Measurements from ENCODE around the gene TMEM59L. TPM values are rescaled to one million over a fixed set of nuclear protein-coding genes. Genes with fewer than 3 reads are reported as not detected.
A peak's percentile ranks its signal among the peaks of the same experiment; 100 is the strongest.

TMEM59L gene
- total and polyA plus RNA-seq, 9 of the 15 experiments (the other 6 are each of a cell fraction or from before 2014, with no cell fraction given) = 0.37 TPM; not detected in 8

GRCh38 chr19:18588611-18589379 is 23.9 kb upstream of the TMEM59L start, which contains the start of gene REX1BD (continued):
- TF ChIP-seq TGIF2 (CRISPR knock-in tag; IDR thresholded peaks at IDR 0.05) = no peak; the same call in 1 of the 2 replicates
- TF ChIP-seq NCOA1 (IDR thresholded peaks at IDR 0.05; ENCODE audit: low read depth) = no peak
- peak; percentile 74 for TF ChIP-seq DIDO1 (tag; IDR thresholded peaks at IDR 0.05; ENCODE audit: low read depth)
- TF ChIP-seq ELK1 (CRISPR knock-in tag; IDR thresholded peaks at IDR 0.05) = no peak
- no peak for TF ChIP-seq MECOM (CRISPR knock-in tag; IDR thresholded peaks at IDR 0.05)
- no peak for TF ChIP-seq HDAC2 (IDR thresholded peaks at IDR 0.05)
- no peak for TF ChIP-seq HNRNPUL1 (IDR thresholded peaks at IDR 0.05; ENCODE audit: low read length)
- TF ChIP-seq ZNF561 (CRISPR knock-in tag; conservative IDR thresholded peaks at IDR 0.05) = no peak
- peak; percentile 89 for TF ChIP-seq CTBP1 (IDR thresholded peaks at IDR 0.05; ENCODE audit: borderline replicate concordance)
- TF ChIP-seq LARP7 (IDR thresholded peaks at IDR 0.05) = no peak
- no peak for TF ChIP-seq ELF4 (CRISPR knock-in tag; IDR thresholded peaks at IDR 0.05)
- peak; percentile 47; the same call in 1 of the 2 replicates for TF ChIP-seq CREB1 (IDR thresholded peaks at IDR 0.05)
- TF ChIP-seq CREB1 (CRISPR knock-in tag; IDR thresholded peaks at IDR 0.05) = peak; percentile 78
- peak; percentile 79 for TF ChIP-seq ELF2 (CRISPR knock-in tag; IDR thresholded peaks at IDR 0.05)
- TF ChIP-seq PHB2 (IDR thresholded peaks at IDR 0.05; ENCODE audit: low read depth) = no peak
- peak; percentile 52 for TF ChIP-seq JUND (IDR thresholded peaks at IDR 0.05; ENCODE audit: borderline replicate concordance, low read depth, low read length)
- TF ChIP-seq JUND (tag; IDR thresholded peaks at IDR 0.05; ENCODE audit: borderline replicate concordance, low read depth, low read length) = no peak
- no peak for TF ChIP-seq ZC3H11A (IDR thresholded peaks at IDR 0.05; ENCODE audit: low read depth, low read length)
- peak; percentile 95 for TF ChIP-seq EGR1 (conservative IDR thresholded peaks at IDR 0.05)
- TF ChIP-seq NR1H2 (CRISPR knock-in tag; IDR thresholded peaks at IDR 0.05) = peak; percentile 51; the same call in 1 of the 2 replicates
- TF ChIP-seq POLR3A (IDR thresholded peaks at IDR 0.05; ENCODE audit: borderline replicate concordance, extremely low read depth, insufficient read depth, insufficient read length) = no peak
